A549 (cell line): ENCODE measurements around the gene SV2C.

ENCODE experiments used
- BHLHE40 ChIP-seq: IDR thresholded peaks from 2 replicates; pipeline ENCODE4 v1.6.1; 2012; ENCODE audit warnings: low read depth, low read length, inconsistent platforms
- CTCF ChIP-seq: fragments of >200 bp; sonication (Bioruptor Twin); formaldehyde crosslinking; IDR thresholded peaks from 3 replicates; pipeline ENCODE4 v1.5.1; 2016
- EP300 ChIP-seq, 2 experiments: fragments of >200 bp; sonication (Bioruptor Twin); formaldehyde crosslinking; IDR thresholded peaks; 2 replicates in 1 of 2; 3 replicates in 1 of 2; pipeline ENCODE4 v1.6.1; 2016 to 2017
- NFE2L2 ChIP-seq: fragments of 150-350 bp; conservative IDR thresholded peaks from 2 replicates; pipeline ENCODE4 v1.6.1; 2014; ENCODE audit warnings: low read length
- POLR2A ChIP-seq: IDR thresholded peaks from 2 replicates; pipeline ENCODE4 v1.6.1; 2012; ENCODE audit warnings: mild to moderate bottlenecking, low read length
- RAD21 ChIP-seq, 2 experiments: fragments of >200 bp in 1 of 2; sonication (Bioruptor Twin) in 1 of 2; formaldehyde crosslinking in 1 of 2; IDR thresholded peaks in 1 of 2; conservative IDR thresholded peaks in 1 of 2; 2 replicates in 1 of 2; 3 replicates in 1 of 2; pipeline ENCODE4 v1.6.1; 2012 to 2018; ENCODE audit warnings: inconsistent platforms in 1 of 2
- RCOR1 ChIP-seq: fragments of 150-350 bp; IDR thresholded peaks from 2 replicates; pipeline ENCODE4 v1.6.1; 2014; ENCODE audit warnings: antibody characterized with exemption, low read length, low read depth
- REST ChIP-seq: fragments of 200-600 bp; sonication (generic); IDR thresholded peaks from 2 replicates; pipeline ENCODE4 v1.6.1; 2016; ENCODE audit warnings: antibody characterized with exemption, mild to moderate bottlenecking, moderate library complexity
- RNF2 ChIP-seq: fragments of 200-600 bp; sonication (generic); IDR thresholded peaks from 2 replicates; pipeline ENCODE4 v1.6.1; 2016; ENCODE audit warnings: low read depth, mild to moderate bottlenecking, antibody characterized with exemption, moderate library complexity, borderline replicate concordance
- SMC3 ChIP-seq: fragments of >200 bp; sonication (Bioruptor Twin); formaldehyde crosslinking; IDR thresholded peaks from 3 replicates; pipeline ENCODE4 v1.6.1; 2018; ENCODE audit warnings: inconsistent platforms
- SREBF2 ChIP-seq: fragments of 450-650 bp; IDR thresholded peaks from 2 replicates; pipeline ENCODE4 v1.6.1; 2014; ENCODE audit warnings: mild to moderate bottlenecking, moderate library complexity
- USF2 ChIP-seq: fragments of 450-650 bp; IDR thresholded peaks from 2 replicates; pipeline ENCODE4 v1.6.1; 2014; ENCODE audit warnings: antibody characterized with exemption

GRCh38 chr5:76292620-76293322 lies 209.6 kb downstream of the SV2C start:
- TF ChIP-seq POLR2A (no peak), CTCF (no peak), NFE2L2 (no peak), RAD21 (conservative IDR thresholded peaks at IDR 0.05 in 1 of 2, IDR thresholded peaks at IDR 0.05 in 1 of 2) (no peak), RNF2 (no peak), EP300 (IDR thresholded peaks at IDR 0.05) (no peak), USF2 (no peak), RCOR1 (no peak), SMC3 (no peak), BHLHE40 (no peak), REST (no peak), SREBF2 (no peak)
